ENCODE measurements around the gene OLA1.

Gene OLA1

DNA sequence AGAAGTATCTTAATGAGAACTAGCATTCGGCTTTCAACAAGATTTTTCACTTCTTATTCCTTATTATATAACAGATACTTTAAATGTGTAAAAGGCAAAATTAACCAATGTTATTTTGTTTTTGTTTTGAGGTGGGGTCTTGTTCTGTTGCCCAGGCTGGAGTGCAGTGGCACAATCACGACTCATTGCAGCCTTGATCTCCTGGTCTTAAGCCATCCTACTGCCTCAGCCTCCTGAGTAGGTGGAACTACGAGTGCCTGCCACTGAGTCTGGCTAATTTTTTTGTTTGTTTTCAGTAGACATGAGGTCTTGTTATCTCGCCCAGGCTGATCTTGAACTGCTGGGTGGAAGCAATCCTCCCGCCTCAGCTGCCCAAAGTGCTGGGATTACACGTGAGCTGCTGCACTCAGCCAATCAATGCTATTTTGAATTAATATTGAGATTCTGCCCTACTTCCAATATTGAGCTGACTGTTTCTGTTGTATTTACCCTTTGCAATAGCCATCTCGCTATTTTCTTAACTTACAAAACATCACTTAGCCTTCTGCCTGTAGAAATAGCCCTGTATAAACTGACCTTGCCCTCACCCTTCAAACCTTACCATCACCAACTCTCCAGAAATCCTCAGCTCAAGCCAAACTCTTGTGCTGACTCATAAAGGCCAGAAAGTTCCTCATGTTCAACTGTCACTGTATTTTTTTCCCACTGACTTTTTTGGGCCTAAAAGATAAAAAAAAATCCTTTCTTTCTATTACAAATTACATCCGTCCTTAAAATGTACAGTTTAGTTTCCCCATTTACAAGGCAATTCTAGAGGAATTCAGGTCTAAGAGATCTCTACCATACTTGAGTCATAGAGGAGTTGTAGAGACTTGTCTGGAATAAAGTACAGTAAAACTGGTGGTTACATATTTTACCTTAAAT lies 94.3 kb downstream of the OLA1 start:
- no peak overlapping the region for H3K4me3 ChIP-seq (replicated peaks; ENCODE audit: insufficient read depth, low read length)
- TF ChIP-seq, protein P1, sequence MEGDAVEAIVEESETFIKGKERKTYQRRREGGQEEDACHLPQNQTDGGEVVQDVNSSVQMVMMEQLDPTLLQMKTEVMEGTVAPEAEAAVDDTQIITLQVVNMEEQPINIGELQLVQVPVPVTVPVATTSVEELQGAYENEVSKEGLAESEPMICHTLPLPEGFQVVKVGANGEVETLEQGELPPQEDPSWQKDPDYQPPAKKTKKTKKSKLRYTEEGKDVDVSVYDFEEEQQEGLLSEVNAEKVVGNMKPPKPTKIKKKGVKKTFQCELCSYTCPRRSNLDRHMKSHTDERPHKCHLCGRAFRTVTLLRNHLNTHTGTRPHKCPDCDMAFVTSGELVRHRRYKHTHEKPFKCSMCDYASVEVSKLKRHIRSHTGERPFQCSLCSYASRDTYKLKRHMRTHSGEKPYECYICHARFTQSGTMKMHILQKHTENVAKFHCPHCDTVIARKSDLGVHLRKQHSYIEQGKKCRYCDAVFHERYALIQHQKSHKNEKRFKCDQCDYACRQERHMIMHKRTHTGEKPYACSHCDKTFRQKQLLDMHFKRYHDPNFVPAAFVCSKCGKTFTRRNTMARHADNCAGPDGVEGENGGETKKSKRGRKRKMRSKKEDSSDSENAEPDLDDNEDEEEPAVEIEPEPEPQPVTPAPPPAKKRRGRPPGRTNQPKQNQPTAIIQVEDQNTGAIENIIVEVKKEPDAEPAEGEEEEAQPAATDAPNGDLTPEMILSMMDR (IDR thresholded peaks at IDR 0.05; ENCODE audit: insufficient read depth, low read length): no peak
- TF ChIP-seq POLR2AphosphoS5 (IDR thresholded peaks at IDR 0.05; ENCODE audit: low read depth) (no peak), GABPA (IDR thresholded peaks at IDR 0.05; ENCODE audit: low read depth) (no peak), SPI1 (IDR thresholded peaks at IDR 0.05; ENCODE audit: borderline replicate concordance, low read depth) (no peak)
- TF ChIP-seq, protein P2, sequence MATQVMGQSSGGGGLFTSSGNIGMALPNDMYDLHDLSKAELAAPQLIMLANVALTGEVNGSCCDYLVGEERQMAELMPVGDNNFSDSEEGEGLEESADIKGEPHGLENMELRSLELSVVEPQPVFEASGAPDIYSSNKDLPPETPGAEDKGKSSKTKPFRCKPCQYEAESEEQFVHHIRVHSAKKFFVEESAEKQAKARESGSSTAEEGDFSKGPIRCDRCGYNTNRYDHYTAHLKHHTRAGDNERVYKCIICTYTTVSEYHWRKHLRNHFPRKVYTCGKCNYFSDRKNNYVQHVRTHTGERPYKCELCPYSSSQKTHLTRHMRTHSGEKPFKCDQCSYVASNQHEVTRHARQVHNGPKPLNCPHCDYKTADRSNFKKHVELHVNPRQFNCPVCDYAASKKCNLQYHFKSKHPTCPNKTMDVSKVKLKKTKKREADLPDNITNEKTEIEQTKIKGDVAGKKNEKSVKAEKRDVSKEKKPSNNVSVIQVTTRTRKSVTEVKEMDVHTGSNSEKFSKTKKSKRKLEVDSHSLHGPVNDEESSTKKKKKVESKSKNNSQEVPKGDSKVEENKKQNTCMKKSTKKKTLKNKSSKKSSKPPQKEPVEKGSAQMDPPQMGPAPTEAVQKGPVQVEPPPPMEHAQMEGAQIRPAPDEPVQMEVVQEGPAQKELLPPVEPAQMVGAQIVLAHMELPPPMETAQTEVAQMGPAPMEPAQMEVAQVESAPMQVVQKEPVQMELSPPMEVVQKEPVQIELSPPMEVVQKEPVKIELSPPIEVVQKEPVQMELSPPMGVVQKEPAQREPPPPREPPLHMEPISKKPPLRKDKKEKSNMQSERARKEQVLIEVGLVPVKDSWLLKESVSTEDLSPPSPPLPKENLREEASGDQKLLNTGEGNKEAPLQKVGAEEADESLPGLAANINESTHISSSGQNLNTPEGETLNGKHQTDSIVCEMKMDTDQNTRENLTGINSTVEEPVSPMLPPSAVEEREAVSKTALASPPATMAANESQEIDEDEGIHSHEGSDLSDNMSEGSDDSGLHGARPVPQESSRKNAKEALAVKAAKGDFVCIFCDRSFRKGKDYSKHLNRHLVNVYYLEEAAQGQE (IDR thresholded peaks at IDR 0.05; ENCODE audit: insufficient replicate concordance, low read depth): no peak
- no peak overlapping the region; the same call in 1 of the 2 replicates for H3K27ac ChIP-seq (replicated peaks)
- H3K27me3 ChIP-seq (ENCODE audit: insufficient read depth, poor library complexity, severe bottlenecking): no peaks in the 10 kb centered on the region
- peak in 1 of 2 experiments; percentile 7 for DNase-seq (ENCODE audit: low read depth in 1 of 2, low spot score in 1 of 2)

DNA sequence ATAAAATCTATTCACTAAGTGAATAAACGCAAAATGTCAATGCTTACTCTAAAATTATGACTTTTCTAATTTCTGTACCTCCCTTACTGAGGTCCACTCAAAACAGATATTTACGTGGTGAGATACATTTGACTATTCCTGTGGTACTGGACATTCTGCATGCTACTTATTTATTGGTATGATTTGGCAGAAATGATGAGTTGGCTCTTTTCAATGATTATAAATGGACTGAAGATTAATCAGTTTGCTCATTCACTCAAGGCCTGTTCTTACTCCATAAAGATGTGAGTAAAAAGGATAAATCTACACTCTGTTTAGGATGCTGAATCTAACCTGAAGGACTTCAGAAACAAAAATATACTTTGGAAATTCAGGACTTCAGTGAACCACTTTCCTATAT lies 98.8 kb downstream of the OLA1 start:
- TF ChIP-seq, protein P1 (IDR thresholded peaks at IDR 0.05; ENCODE audit: insufficient read depth, low read length): no peak
- Histone ChIP-seq H3K27ac (replicated peaks) (no peak overlapping the region), H3K4me3 (replicated peaks; ENCODE audit: insufficient read depth, low read length) (no peak overlapping the region), H3K27me3 (ENCODE audit: insufficient read depth, poor library complexity, severe bottlenecking) (no peaks in the 10 kb centered on the region)
- no peak for DNase-seq (ENCODE audit: low read depth in 1 of 2, low spot score in 1 of 2)

DNA sequence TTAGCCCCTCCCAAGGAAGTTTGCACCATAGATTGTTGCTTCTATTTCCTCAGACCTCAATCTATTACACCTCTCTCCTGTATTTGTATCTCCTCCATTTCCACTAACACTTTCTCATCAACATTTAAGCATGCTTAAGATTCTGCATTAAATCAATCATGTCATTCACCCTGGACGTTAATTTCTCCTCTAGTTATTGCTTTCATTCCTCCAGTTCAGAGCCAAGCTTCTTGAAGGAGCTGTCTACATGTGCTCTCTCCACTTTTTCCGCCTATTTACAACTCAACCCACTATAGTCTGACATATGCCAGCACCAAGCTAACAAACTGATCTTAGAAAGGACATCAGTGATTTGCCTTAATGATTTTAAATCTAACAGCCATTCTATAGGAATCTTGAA lies 99.5 kb downstream of the OLA1 start:
- Histone ChIP-seq H3K27me3 (ENCODE audit: insufficient read depth, poor library complexity, severe bottlenecking) (no peaks in the 10 kb centered on the region), H3K4me3 (replicated peaks; ENCODE audit: insufficient read depth, low read length) (no peak overlapping the region), H3K27ac (replicated peaks) (no peak overlapping the region)
- DNase-seq (ENCODE audit: low read depth in 1 of 2, low spot score in 1 of 2): no peak
- TF ChIP-seq, protein P2 (IDR thresholded peaks at IDR 0.05; ENCODE audit: insufficient replicate concordance, low read depth): no peak
- TF ChIP-seq POLR2AphosphoS5 (IDR thresholded peaks at IDR 0.05; ENCODE audit: low read depth): no peak
- TF ChIP-seq SPI1 (IDR thresholded peaks at IDR 0.05; ENCODE audit: borderline replicate concordance, low read depth): no peak
- TF ChIP-seq, protein P1 (IDR thresholded peaks at IDR 0.05; ENCODE audit: insufficient read depth, low read length): no peak
- no peak for TF ChIP-seq GABPA (IDR thresholded peaks at IDR 0.05; ENCODE audit: low read depth)
